NCI-H146 treated with DMSO at 0.1 percent for 48 hours (cell line): ENCODE measurements around the gene ACTRT2.

Source experiments
- DNase-seq: peaks from one replicate; lab custom pipeline; 2025; ENCODE audit not compliant: unreplicated experiment; lab: John Stamatoyannopoulos, UW

Gene ACTRT2

GRCh38 chr1:3031401-3032221 is 10.3 kb downstream of the ACTRT2 start:
- no peak for DNase-seq

- DNase-seq = no peak
These were observed 11.2 kb downstream of the ACTRT2 start for GRCh38 chr1:3032371-3033039.

- DNase-seq = no peak
These were observed 11.9 kb downstream of the ACTRT2 start for GRCh38 chr1:3033040-3033789.

GRCh38 chr1:3033790-3034090 is 12.5 kb downstream of the ACTRT2 start:
- no peak for DNase-seq

GRCh38 chr1:3034162-3034561 is 12.9 kb downstream of the ACTRT2 start:
- DNase-seq = no peak

- DNase-seq = no peak
These were observed 13.7 kb downstream of the ACTRT2 start for GRCh38 chr1:3034728-3035562.

GRCh38 chr1:3035563-3036446 is 14.5 kb downstream of the ACTRT2 start:
- DNase-seq = no peak

GRCh38 chr1:3036447-3037280 is 15.4 kb downstream of the ACTRT2 start:
- no peak for DNase-seq

GRCh38 chr1:3037281-3038040 is 16.2 kb downstream of the ACTRT2 start:
- no peak for DNase-seq

GRCh38 chr1:3038113-3038551 is 16.9 kb downstream of the ACTRT2 start:
- no peak for DNase-seq

GRCh38 chr1:3038571-3039181 is 17.4 kb downstream of the ACTRT2 start:
- DNase-seq = no peak

- no peak for DNase-seq
These were observed 18.7 kb downstream of the ACTRT2 start for GRCh38 chr1:3040004-3040403.

GRCh38 chr1:3042481-3042880 is 21.2 kb downstream of the ACTRT2 start:
- no peak for DNase-seq

- no peak for DNase-seq
These were observed 27.9 kb downstream of the ACTRT2 start for GRCh38 chr1:3049164-3049563.

- no peak for DNase-seq
These were observed 28.6 kb downstream of the ACTRT2 start for GRCh38 chr1:3049905-3050304.

GRCh38 chr1:3050603-3051002 is 29.3 kb downstream of the ACTRT2 start:
- DNase-seq = no peak

- DNase-seq = no peak
These were observed 30.3 kb downstream of the ACTRT2 start for GRCh38 chr1:3051270-3052268.
